ENCODE results near the gene CD34.
"Not testable (repeated sequence)": the region's sequence is repeated elsewhere in the genome, so short reads cannot be mapped to it uniquely, and the experiment has no call there.

Gene CD34

DNA sequence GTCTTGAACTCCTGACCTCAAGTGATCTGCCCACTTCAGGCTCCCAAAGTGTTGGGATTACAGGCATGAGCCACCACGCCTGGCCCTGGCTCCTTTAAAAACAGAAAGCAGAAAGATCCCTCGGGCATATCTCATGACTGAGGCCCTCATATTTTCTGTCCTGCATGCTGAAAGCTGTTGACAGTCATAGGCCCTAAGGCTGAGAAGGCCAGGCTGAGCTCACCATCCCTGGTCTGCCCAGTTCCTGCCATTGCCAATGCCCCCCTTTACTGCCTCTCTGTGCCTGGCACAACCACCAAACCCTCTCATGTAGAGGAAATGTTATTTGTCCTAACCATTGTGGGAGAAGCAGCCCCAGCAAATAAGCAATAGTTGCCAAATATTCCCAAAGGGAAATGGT is 12.7 kb downstream of the CD34 start:
- DNase-seq (ENCODE audit: low read depth), result no peak

DNA sequence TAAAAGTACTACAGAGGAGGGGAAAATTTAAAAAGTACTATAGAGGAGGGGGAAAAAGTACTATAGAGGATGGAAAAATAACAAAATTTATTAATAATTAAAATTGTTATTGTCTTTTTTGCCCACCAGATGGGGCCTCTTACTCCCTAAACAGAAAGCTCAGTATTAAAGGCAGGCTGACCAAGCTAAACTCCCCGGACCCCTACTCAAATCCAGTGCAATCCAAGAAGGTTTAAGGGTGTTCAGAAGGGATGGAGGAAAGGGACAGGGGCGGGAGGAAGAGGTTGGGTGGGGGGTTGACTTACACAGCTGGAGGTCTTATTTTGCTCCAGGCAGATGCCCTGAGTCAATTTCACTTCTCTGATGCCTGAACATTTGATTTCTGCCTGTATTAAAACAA is 13.7 kb downstream of the CD34 start:
- no peak for DNase-seq (ENCODE audit: low read depth)

DNA sequence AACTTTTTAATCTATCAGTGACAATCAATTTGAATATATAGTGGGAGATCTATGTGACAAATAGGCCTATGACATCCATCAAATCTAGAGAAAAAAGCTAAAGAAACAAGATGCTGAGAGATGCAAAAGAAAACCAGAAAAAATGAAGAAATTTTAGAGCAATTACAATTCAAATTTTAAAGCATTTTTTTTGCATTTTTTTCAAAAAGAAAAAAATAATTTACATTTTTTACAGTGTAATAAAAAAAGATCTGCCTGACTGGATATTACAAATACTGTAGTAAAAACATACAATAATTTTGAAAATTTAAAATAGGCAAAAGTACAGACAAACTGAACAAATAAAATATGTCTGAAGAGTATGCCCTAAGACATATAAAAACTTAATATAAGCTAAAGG is 14.4 kb downstream of the CD34 start:
- DNase-seq (ENCODE audit: low read depth), result no peak

DNA sequence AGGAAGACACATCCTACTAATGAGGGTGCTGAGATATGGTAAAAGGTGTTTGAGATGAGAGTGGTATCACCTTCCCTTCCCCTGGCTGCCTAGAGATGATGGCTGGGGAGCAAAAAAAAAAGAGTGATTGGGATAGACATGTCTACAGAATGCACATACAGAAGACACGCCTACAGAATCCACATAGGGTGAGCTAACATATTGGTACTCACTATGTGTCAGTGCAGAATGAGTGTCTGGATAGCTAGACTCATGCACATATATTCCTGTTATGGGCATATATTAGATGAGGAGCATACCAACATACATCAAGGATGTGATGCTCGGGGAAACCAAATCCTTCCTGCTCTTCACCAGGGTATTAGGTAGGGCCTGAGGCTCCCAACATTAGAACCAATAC is 16.2 kb downstream of the CD34 start:
- DNase-seq (ENCODE audit: low read depth), result no peak

DNA sequence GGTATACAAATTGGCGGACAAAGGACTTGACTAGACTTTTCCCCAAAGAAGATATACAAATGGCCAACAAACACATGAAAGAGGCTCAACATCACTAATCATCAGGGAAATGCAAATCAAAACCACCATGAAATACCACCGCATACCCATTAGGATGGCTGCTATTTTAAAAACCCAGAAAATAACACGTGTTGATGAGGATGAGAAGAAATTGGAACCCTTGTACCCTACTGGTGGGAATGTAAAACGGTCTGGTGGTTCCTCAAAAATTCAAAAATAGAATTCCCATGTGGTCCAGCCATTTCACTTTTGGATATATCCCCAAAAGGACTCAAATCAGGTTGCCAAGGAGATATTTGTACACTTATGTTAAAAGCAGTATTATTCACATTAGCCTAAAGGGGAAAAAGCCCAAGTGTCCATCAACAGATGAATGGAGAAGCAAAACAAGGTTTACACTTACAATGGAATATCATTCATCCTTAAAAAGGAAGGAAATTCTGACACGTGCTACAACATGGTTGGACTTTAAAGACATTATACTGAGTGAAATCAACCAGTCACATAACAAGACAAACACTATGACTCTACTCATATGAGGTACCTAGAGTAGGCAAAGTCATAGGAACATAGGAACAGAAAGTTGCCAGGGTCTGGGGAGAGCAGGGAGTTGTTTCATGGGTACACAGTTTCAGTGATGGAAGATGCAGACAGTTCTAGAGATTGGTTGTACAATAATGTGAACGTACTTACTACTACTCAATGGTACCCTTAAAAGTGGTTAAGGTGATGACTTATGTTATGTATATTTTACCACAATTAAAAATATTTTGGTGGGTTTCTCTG is 17.0 kb downstream of the CD34 start:
- DNase-seq (ENCODE audit: low read depth), result no peak

DNA sequence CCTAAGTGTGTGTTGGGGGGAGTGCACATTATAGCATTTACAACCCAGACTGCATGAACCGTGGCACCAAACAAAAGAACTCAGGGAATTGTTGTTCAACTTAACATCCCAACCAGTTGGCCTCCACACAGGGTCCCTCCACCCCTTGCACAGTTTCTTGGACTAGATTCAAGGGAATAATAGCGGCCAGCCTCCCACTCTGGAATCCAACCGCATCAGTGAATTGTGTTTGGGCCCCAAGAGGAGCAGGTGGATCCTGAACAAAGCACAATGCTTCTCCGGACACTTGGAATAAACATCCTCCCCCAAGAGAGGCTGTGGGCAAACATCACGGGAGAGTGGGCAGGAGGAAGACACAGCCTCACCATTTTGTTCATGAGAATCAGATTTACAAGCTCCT is 18.2 kb downstream of the CD34 start:
- no peak for DNase-seq (ENCODE audit: low read depth)

DNA sequence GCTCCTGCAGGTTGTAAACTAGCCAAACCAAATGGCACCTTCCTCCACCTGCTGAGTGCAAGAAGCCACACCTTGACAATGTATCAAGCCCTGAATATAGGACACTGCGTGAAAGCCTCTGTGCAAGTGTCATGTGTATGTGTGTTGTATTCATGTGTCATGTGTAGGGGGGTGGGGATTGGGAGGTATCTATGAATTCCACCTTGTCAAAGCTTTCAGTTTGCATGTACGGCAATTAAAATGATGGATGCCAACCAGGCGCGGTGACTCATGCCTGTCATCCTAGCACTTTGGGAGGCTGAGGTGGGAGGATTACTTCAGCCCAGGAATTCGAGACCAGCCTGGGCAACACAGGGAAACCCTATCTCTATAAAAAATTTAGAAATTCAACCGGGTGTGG is 19.8 kb downstream of the CD34 start:
- no peak for DNase-seq (ENCODE audit: low read depth)

DNA sequence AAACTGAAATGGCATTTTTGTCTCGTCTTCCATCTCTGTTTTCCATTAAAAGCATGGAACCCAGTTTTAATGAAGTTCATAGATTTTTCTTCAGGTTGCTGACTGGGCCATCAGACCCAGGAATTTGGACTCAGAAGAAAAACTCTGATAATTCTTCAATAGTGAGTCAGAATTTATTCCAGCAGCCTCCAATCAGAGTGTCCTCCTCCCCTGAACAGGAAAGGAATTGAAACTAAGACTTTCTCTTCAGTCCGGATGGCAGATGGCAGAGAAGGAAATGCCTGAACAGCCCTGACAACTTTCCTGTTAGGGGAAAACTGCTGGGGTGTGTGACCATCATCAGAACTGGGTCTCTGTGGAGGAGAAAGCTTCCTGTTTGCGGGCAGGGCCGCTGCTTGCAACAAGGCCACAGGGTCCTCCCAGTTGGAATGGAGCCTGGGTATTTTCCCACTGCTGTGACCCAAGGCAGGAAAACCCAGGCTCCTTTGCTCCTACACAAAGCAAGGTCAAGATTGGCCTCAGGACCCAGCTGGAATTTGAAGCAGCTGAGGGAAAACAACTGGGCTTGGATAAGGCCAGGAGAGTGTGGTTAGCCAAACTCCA is 20.7 kb downstream of the CD34 start:
- no peak for DNase-seq (ENCODE audit: low read depth)

DNA sequence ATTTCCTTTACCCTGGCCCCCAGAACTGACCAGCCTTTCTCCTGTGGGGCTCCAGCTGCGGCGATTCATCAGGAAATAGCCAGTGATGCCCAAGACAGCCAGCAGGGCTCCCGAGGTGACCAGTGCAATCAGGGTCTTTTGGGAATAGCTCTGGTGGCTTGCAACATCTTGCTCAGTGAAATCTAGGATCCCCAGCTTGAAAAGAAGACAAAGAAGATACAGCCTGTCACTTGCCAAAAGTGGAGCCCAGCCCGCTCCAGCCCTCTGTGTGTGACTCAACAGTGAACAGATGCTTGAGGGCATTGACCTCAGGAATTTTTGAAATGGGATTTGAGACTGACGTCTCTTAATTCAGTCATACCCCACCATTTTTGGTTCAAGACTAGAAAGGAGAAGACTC is 22.3 kb downstream of the CD34 start:
- no peak for DNase-seq (ENCODE audit: low read depth)

DNA sequence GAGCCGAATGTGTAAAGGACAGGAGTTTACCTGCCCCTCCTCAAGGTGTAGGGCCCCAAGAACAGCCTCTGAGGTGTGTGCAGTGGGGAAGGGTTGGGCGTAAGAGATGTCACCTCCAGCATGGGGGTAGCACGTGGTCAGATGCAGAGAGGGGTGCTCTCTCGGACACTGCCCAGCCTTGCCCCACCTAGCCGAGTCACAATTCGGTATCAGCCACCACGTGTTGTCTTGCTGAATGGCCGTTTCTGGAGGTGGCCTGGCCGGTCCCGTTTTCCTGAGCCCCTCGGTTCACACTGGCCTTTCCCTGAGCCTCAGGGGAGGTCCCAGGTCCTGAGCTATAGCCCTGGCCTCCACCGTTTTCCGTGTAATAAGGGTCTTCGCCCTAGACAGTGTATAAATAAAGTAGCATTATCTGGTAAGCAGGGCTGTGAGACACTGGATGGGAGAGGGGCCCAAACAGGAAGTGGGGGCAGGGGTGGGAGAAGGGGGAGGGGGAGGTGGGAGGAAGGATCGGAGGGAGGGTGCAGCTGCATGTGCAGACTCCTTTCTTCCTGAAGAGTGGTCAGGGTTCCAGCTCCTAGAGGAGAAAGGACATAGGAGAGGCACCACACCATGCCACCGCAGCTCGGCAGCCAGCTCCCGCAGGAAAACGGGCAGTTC is 23.3 kb downstream of the CD34 start:
- DNase-seq (ENCODE audit: low read depth), result no peak

DNA sequence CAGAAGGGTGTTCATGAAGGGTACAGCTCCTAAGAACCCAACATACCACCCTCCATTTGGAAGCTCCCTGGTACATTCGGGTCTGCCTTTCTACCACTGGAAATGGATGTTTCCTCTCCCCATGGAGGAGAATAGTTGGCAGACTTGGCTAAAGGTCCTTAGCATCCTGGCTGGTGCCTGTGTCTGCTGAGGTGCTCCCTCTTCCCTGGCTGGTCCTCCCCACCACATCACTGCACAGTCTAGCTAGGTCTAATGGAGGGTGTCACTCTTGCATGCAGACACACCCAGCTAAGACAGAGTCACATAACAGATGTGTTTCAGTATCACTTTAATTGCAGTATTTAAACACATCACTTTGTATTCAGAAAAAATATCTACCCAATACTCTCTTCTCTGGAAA is 24.7 kb downstream of the CD34 start:
- no peak for DNase-seq (ENCODE audit: low read depth)

DNA sequence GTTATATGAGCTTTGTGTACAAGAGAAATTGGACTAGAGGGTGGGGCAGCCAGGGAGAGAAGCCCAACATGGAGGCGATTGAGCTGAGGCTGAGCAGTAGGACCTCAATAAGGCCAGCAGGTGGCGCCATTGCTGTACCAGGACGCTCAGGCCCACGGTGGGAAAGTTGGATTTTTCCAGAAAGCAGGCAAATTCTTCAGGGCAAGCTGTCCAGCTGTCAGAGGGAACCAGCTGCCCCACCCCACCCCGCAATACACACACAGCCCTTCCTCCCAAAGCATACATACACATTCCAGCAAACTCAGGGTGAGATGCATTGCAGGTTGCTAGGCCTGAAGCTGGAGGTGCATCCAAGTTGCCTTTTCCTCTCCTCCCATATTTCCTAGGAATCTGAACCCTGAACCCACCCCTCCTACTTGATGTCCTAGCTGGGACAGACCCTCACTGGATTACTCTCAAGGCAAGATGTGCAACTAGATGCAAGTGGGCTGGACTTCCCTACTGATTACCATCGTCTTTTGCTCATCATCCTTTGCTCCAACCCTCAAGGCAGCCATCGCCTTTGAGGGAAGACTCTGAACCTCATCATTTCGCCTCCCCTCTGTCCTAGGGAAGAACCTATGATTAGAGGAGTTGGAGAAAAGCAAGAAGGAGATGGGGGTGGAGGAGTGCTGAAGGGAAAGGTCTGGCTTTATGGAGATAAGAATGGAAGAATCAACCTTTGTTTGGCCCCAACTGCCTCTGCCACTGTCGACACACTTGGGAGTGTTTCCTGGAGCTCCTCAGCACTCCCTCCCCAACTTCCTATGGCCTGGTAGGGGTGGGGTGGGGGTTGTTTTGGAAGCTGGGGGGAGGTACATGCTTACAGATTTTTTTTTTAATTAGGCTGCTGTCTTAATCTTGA is 25.5 kb downstream of the CD34 start:
- peak; percentile 49 for DNase-seq (ENCODE audit: low read depth)

DNA sequence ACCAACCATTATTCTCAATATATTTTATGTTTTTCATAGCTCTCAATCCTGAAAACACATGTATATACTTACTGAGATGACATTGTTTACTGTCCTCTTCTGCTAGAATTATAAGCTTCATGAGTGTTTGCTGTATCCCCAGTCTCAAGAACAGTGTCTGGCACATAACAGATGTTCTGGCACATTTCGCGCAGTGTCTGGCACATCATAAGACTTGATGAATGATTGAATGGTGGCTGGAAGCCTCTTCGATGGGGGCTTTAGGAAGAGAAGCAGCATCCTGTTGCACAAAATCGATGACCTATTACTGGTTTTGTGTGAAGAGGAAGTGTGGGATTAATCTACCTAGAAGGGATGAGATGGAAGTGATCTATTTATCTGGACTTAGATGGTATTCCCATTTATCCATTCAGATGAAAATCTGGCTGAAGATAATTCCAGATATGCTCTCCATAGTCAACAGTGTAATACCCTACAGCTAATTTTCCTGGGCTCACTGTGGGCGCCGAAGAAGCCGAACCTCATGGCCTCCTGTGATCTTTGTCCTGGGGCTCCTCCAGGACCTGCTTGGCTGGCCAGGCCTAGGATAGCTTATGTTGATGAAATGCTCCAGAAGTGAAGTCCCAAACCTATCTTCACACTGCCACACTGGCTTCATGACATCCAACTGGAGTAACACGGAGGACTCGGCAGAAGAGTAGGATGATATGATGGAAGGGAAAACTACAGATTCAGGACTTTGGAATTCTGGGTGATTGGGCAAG is 26.5 kb downstream of the CD34 start:
- no peak for DNase-seq (ENCODE audit: low read depth)

DNA sequence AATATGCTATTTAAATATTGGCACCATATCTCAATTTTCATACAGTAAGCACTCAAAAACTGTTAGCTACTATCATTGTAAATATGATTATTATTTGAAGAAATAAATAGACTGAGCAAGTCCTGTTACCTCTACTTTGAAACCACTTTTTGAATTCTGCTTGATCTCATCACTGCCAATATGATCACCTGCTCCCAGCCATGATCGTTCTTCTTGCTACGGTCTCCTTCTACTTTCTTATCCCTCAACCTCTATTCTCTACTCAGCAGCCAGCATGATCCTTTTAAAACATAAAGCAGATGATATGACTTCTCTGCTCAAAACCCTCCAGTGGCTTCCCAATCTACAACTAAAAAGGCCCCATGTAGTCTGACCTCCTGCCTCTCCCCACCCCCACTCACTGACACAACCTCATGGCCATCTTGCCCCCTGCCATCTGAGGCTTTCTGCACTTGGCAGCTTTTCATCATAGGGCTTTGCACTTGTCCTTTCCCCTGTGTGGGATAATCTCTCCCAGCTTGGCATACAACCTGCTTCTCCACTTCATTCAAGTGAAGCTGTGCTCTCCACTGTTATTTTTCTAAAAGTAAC is 27.2 kb downstream of the CD34 start:
- DNase-seq (ENCODE audit: low read depth), result no peak

DNA sequence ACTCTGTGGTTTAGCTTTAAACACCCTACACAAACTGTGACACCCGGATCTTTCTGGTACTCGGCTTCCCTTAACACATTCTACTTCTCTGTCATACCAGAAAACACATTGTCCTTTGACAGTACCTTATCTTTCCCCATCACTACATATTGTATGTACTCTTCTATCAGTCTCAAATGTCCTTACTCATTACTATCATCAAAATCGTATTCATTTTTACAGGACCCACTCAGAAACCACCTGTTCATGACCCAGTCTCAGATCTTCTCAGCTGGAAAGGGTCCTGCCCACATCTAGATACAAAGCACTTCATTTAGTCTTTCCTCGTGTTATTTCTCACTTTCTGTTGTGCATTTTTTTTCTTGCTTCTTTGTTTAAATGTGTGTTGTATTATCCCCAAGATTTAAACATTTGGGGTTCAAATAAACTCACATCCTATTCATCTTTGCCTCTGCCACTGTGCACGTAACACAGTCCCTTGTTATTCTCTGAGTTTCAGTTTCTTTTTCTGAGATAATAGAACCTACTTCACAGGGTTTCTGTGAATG is 27.7 kb downstream of the CD34 start:
- DNase-seq (ENCODE audit: low read depth), result no peak

DNA sequence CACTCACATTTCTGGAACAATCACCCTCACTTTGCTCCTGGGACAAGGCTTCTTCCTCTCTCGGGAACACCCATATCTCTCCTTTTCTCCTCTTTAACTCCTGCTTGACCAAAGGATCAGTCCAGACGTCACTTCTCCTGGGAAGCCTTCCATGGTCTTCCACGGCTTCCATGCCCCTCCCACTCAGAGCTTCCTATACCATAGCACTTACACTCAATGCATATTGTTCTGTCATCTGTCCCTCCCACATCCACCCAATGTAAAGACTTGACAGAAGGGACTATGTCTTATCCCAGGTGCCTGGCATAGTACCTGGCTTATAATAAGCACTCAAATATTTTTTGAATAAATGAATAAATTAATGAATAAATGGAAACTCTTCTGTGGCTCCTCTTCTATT is 28.2 kb downstream of the CD34 start:
- no peak for DNase-seq (ENCODE audit: low read depth)

DNA sequence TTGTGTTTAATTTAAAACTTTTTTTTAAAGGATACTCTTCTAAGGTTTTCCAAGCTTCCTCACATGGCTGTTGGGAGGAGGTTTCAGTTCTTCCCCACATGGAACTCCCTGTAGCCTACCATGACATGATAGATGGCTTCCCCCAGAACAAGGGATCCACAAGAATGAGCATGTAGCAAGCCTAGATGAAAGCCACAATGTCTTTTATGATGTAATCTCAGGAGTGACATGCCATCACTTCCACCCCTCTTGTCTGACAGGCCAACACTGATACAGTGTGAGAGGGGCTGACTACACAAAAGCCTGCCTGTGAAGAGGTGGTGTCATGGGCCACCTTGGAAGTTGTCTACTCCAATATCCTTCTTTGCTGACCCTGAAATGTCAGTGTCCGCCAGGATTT is 32.0 kb downstream of the CD34 start:
- DNase-seq (ENCODE audit: low read depth), result no peak

DNA sequence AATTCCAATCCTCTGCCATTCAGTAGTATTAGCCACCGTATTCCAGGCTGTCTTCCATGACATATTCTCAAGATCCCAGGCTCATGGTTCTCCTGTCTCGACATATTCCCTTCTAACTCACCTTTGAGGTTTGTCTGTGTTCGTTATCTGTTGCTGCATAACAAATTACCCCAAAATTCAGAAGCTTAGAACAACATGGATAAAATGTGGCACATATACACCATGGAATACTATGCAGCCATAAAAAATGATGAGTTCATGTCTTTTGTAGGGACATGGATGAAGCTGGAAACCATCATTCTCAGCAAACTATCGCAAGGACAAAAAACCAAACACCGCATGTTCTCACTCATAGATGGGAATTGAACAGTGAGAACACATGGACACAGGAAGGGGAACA is 33.0 kb downstream of the CD34 start:
- DNase-seq (ENCODE audit: low read depth), result not testable (repeated sequence)

DNA sequence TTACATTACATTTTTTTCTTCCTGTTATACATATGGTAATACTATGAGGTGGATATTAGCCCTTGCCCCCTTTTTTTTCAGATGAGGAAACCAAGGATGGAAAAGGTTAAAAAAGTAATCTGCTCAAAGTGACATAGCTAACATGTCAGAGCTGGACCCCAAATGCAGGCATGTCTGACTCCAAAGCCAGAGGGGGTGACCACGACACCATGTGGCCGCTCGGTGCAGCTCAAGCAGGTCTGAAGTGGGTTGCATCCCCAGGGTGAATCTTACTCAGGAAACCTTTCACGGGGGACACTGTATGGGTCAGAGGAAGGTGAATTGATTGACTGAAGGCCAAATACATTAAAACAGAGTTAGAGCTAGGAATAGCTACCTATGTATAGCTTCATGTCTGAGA is 34.8 kb downstream of the CD34 start:
- no peak for DNase-seq (ENCODE audit: low read depth)

DNA sequence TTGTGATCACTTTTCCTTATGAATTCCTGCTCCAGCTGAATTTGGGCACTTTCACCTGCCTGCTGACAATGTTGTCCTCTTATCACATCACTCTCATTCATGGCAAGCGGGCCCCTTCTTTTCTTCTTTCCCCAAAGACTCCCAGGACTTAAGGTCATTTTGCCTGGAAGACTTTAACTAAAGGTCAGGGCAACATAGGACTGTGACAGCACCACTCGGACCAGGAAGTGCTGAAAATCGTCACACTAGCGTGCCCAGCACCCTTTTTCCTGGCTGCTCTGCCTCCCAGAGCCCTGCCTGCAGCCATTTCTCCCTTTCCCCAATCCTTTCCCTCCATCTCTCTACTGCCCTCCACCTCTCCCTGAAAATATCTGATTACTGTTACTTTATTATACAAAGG is 35.4 kb downstream of the CD34 start:
- no peak for DNase-seq (ENCODE audit: low read depth)
